HEK293T (cell line): ENCODE results near the gene PSMA5.

Experiments used
- ARNT ChIP-seq: fragments of 450-650 bp; IDR thresholded peaks from 2 replicates; pipeline ENCODE4 v1.6.1; 2017; ENCODE audit warnings: mild to moderate bottlenecking
- BHLHE40 ChIP-seq: fragments of 450-650 bp; IDR thresholded peaks from 2 replicates; pipeline ENCODE4 v1.6.1; 2016; ENCODE audit warnings: mild to moderate bottlenecking, moderate library complexity, borderline replicate concordance
- CTBP1 ChIP-seq: fragments of 450-650 bp; IDR thresholded peaks from 2 replicates; pipeline ENCODE4 v1.6.1; 2016; ENCODE audit warnings: borderline replicate concordance
- ELF4 ChIP-seq: fragments of 450-650 bp; IDR thresholded peaks from 2 replicates; pipeline ENCODE4 v1.6.1; 2017; ENCODE audit warnings: antibody characterized with exemption
- FOXM1 ChIP-seq: fragments of 450-650 bp; IDR thresholded peaks from 2 replicates; pipeline ENCODE4 v1.6.1; 2017; ENCODE audit warnings: mild to moderate bottlenecking, borderline replicate concordance
- L3MBTL2 ChIP-seq: fragments of 450-650 bp; conservative IDR thresholded peaks from 2 replicates; pipeline ENCODE4 v1.6.1; 2016; ENCODE audit warnings: mild to moderate bottlenecking
- LEF1 ChIP-seq: fragments of 450-650 bp; IDR thresholded peaks from 2 replicates; pipeline ENCODE4 v1.6.1; 2017; ENCODE audit warnings: mild to moderate bottlenecking, borderline replicate concordance
- SP1 ChIP-seq: fragments of 450-650 bp; IDR thresholded peaks from 2 replicates; pipeline ENCODE4 v1.6.1; 2017
- SUZ12 ChIP-seq: fragments of 450-650 bp; IDR thresholded peaks from 2 replicates; pipeline ENCODE4 v1.6.1; 2016; ENCODE audit warnings: mild to moderate bottlenecking
- ZNF384 ChIP-seq: fragments of 450-650 bp; IDR thresholded peaks from 2 replicates; pipeline ENCODE4 v1.6.1; 2016
- TF ChIP-seq, protein P1 (sequence below): fragments of 450-650 bp; IDR thresholded peaks from 2 replicates; pipeline ENCODE4 v1.6.1; 2016

DNA sequence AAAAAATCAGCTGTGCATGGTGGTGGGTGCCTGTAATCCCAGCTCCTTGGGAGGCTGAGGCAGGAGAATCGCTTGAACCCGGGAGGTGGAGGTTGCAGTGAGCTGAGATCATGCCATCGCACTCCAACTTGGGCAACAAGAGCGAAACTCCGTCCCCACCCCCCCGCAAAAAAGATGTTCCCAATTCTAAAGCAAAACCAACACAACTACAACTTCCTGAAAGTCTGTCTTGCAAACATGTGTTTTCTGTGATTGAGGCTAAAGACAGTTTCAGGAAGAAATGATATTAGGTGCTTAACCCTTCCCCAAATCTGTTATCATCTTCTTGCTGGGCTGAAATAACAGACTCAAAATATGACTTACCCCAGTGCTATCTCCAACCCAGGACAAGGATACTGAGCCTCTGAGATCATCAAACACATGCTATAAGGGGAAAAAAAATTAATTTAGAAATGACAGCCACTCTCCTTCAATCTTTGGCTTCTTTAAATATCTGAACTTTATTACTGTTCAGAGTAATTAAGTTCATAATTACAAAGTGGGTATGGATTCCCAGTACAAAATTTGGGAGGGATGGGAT lies 57.0 kb downstream of the PSMA5 start:
- TF ChIP-seq BHLHE40: no peak
- no peak for TF ChIP-seq ELF4
- no peak for TF ChIP-seq SUZ12
- no peak for TF ChIP-seq FOXM1
- TF ChIP-seq ARNT: no peak
- no peak for TF ChIP-seq L3MBTL2
- TF ChIP-seq SP1: no peak
- no peak for TF ChIP-seq ZNF384
- no peak for TF ChIP-seq CTBP1
- no peak for TF ChIP-seq LEF1
- TF ChIP-seq, protein P1, sequence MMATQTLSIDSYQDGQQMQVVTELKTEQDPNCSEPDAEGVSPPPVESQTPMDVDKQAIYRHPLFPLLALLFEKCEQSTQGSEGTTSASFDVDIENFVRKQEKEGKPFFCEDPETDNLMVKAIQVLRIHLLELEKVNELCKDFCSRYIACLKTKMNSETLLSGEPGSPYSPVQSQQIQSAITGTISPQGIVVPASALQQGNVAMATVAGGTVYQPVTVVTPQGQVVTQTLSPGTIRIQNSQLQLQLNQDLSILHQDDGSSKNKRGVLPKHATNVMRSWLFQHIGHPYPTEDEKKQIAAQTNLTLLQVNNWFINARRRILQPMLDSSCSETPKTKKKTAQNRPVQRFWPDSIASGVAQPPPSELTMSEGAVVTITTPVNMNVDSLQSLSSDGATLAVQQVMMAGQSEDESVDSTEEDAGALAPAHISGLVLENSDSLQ: no peak
